Mesenchymal stem cell (in vitro differentiated cells and primary cell): ENCODE results near the gene RIMBP2.
A peak's percentile ranks its signal among the peaks of the same experiment; 100 is the strongest.
"Not testable (repeated sequence)": the region's sequence is repeated elsewhere in the genome, so short reads cannot be mapped to it uniquely, and the experiment has no call there.

ENCODE experiments used
- DNase-seq: peaks from one replicate; pipeline ENCODE4 v3.0.0-alpha.2; 2013
- H2AFZ ChIP-seq: one replicate; pipeline ENCODE4 v1.6.1; 2013; ENCODE audit warnings: low read depth, mild to moderate bottlenecking, control low read depth, inconsistent platforms, low read length, moderate library complexity
- H2AK5ac ChIP-seq: 2 replicates; pipeline ENCODE4 v1.6.1; 2013; ENCODE audit warnings: low read length, moderate library complexity, mild to moderate bottlenecking, inconsistent platforms; ENCODE audit not compliant: severe bottlenecking
- H2BK120ac ChIP-seq: one replicate; pipeline ENCODE4 v1.6.1; 2013; ENCODE audit warnings: low read depth, mild to moderate bottlenecking, inconsistent platforms, low read length, moderate library complexity
- H2BK12ac ChIP-seq, 2 experiments: one replicate each; pipeline ENCODE4 v1.6.1; 2013; ENCODE audit warnings: inconsistent platforms in 2 of 2, low read length in 2 of 2, mild to moderate bottlenecking in 2 of 2, moderate library complexity in 2 of 2, control low read depth in 1 of 2
- H2BK15ac ChIP-seq: one replicate; pipeline ENCODE4 v1.6.1; 2013; ENCODE audit warnings: mild to moderate bottlenecking, low read depth, inconsistent platforms; ENCODE audit not compliant: poor library complexity, severe bottlenecking
- H2BK5ac ChIP-seq: 2 replicates; pipeline ENCODE4 v1.6.1; 2013; ENCODE audit warnings: low read depth, mild to moderate bottlenecking, low read length, control low read depth, inconsistent platforms; ENCODE audit not compliant: poor library complexity, severe bottlenecking
- H3K14ac ChIP-seq, 2 experiments: one replicate each; pipeline ENCODE4 v1.6.1; 2013; ENCODE audit warnings: inconsistent platforms in 2 of 2, low read length in 2 of 2, control low read depth in 1 of 2, mild to moderate bottlenecking in 1 of 2, moderate library complexity in 1 of 2
- H3K18ac ChIP-seq, 2 experiments: one replicate each; pipeline ENCODE4 v1.6.1; 2013; ENCODE audit warnings: inconsistent platforms in 2 of 2, low read length in 2 of 2, control low read depth in 1 of 2, low read depth in 1 of 2, mild to moderate bottlenecking in 1 of 2
- H3K23ac ChIP-seq, 2 experiments: one replicate each; pipeline ENCODE4 v1.6.1; 2013; ENCODE audit warnings: inconsistent platforms in 2 of 2, low read length in 2 of 2, mild to moderate bottlenecking in 2 of 2, moderate library complexity in 2 of 2, control low read depth in 1 of 2
- H3K27ac ChIP-seq: 2 replicates; pipeline ENCODE4 v1.5.1; 2013; ENCODE audit warnings: mild to moderate bottlenecking, moderate library complexity, low read length, control low read depth, inconsistent platforms; ENCODE audit not compliant: poor library complexity, severe bottlenecking
- H3K27me3 ChIP-seq, 2 experiments: 2 replicates each; pipeline versions ENCODE4 v1.6.1 to v1.7.0; 2013; ENCODE audit warnings: low read length in 2 of 2, mild to moderate bottlenecking in 2 of 2, moderate library complexity in 2 of 2, control low read depth in 1 of 2, inconsistent platforms in 1 of 2; ENCODE audit not compliant: control insufficient read depth in 1 of 2, insufficient read depth in 1 of 2
- H3K36me3 ChIP-seq, 2 experiments: 2 replicates each; pipeline versions ENCODE4 v1.6.1 to v1.7.0; 2013; ENCODE audit warnings: low read length in 2 of 2, control low read depth in 1 of 2, inconsistent platforms in 1 of 2, low read depth in 1 of 2, mild to moderate bottlenecking in 1 of 2; ENCODE audit not compliant: insufficient read depth in 2 of 2, control insufficient read depth in 1 of 2
- H3K4ac ChIP-seq, 2 experiments: one replicate each; pipeline ENCODE4 v1.6.1; 2013; ENCODE audit warnings: inconsistent platforms in 2 of 2, low read length in 2 of 2, mild to moderate bottlenecking in 2 of 2, moderate library complexity in 2 of 2, control low read depth in 1 of 2, low read depth in 1 of 2
- H3K4me1 ChIP-seq: 2 replicates; pipeline ENCODE4 v1.6.1; 2013; ENCODE audit warnings: low read depth, low read length, control low read depth; ENCODE audit not compliant: control insufficient read depth, insufficient read depth
- H3K4me2 ChIP-seq: 2 replicates; pipeline ENCODE4 v1.6.1; 2013; ENCODE audit warnings: low read length, mild to moderate bottlenecking, inconsistent platforms; ENCODE audit not compliant: poor library complexity, severe bottlenecking
- H3K4me3 ChIP-seq, 2 experiments: 2 replicates each; pipeline versions ENCODE4 v1.5.1 to v1.7.0; 2013; ENCODE audit warnings: low read length in 2 of 2, mild to moderate bottlenecking in 2 of 2, control low read depth in 1 of 2, low read depth in 1 of 2; ENCODE audit not compliant: insufficient read depth in 1 of 2
- H3K79me1 ChIP-seq: replicated peaks from 2 replicates; pipeline ENCODE4 v1.6.1; 2013; ENCODE audit warnings: mild to moderate bottlenecking, control low read depth, low read length, inconsistent platforms; ENCODE audit not compliant: poor library complexity, severe bottlenecking
- H3K9ac ChIP-seq: 2 replicates; pipeline ENCODE4 v1.7.0; 2013; ENCODE audit warnings: mild to moderate bottlenecking, low read length, moderate library complexity
- H3K9me3 ChIP-seq: 2 replicates; pipeline ENCODE4 v1.7.0; 2013; ENCODE audit warnings: mild to moderate bottlenecking, low read length; ENCODE audit not compliant: control insufficient read depth
- H4K8ac ChIP-seq: one replicate; pipeline ENCODE4 v1.6.1; 2013; ENCODE audit warnings: inconsistent platforms, mild to moderate bottlenecking, low read length, moderate library complexity
- H4K91ac ChIP-seq: one replicate; pipeline ENCODE4 v1.6.1; 2013; ENCODE audit warnings: mild to moderate bottlenecking, low read length, inconsistent platforms
- WGBS: methylation state at CpG from one replicate; pipeline ENCODE4 v1.1.7; 2013; ENCODE audit warnings: mixed read lengths; 5-methylcytosine and 5-hydroxymethylcytosine counted together

The RIMBP2 gene

GRCh38 chr12:130647814-130648213 lies 68.3 kb downstream of the RIMBP2 start:
- no peak overlapping the region for H3K14ac ChIP-seq
- no peaks in the 10 kb centered on the region for H3K27me3 ChIP-seq
- no peak for DNase-seq
- H3K4me3 ChIP-seq: peak overlapping the region in 1 of 2 experiments; percentile 0
- H3K79me1 ChIP-seq: no peaks in the 10 kb centered on the region
- no peak overlapping the region for H2AFZ ChIP-seq
- H3K23ac ChIP-seq: no peak overlapping the region
- H4K91ac ChIP-seq: no peak overlapping the region
- no peak overlapping the region for H2BK15ac ChIP-seq
- H2BK5ac ChIP-seq: no peak overlapping the region
- H2AK5ac ChIP-seq: no peak overlapping the region
- H3K27ac ChIP-seq: no peak overlapping the region
- no peaks in the 10 kb centered on the region for H3K4me1 ChIP-seq
- no peak overlapping the region for H2BK120ac ChIP-seq
- no peak overlapping the region for H2BK12ac ChIP-seq
- no peak overlapping the region for H3K18ac ChIP-seq
- H3K9me3 ChIP-seq: peaks cover 2% of the 10 kb centered on the region
- no peak overlapping the region for H3K4ac ChIP-seq
- no peak overlapping the region for H4K8ac ChIP-seq
- 84% methylated on average over 11 of the region's 13 CpGs for WGBS
- no peak overlapping the region for H3K9ac ChIP-seq
- H3K4me2 ChIP-seq: no peak overlapping the region
- H3K36me3 ChIP-seq: no peaks in the 10 kb centered on the region

- H3K14ac ChIP-seq: no peak overlapping the region
- H3K4ac ChIP-seq: no peak overlapping the region
- H2BK12ac ChIP-seq: no peak overlapping the region
- no peak overlapping the region for H2BK5ac ChIP-seq
- no peaks in the 10 kb centered on the region for H3K27me3 ChIP-seq
- no peaks in the 10 kb centered on the region for H3K4me1 ChIP-seq
- no peak for DNase-seq
- H3K36me3 ChIP-seq: no peaks in the 10 kb centered on the region
- no peak overlapping the region for H2BK120ac ChIP-seq
- H2BK15ac ChIP-seq: no peak overlapping the region
- no peak overlapping the region for H3K23ac ChIP-seq
- no peaks in the 10 kb centered on the region for H3K9me3 ChIP-seq
- H3K4me2 ChIP-seq: no peak overlapping the region
- no peak overlapping the region for H3K4me3 ChIP-seq
- H3K79me1 ChIP-seq: no peaks in the 10 kb centered on the region
- no peak overlapping the region for H3K18ac ChIP-seq
- H2AK5ac ChIP-seq: no peak overlapping the region
- H2AFZ ChIP-seq: no peak overlapping the region
- no peak overlapping the region for H3K9ac ChIP-seq
- 77% methylated on average over 15 of the region's 16 CpGs for WGBS
- H4K91ac ChIP-seq: no peak overlapping the region
- H3K27ac ChIP-seq: no peak overlapping the region
- H4K8ac ChIP-seq: no peak overlapping the region
Measured at GRCh38 chr12:130646716-130647370, 69.3 kb downstream of the RIMBP2 start.

- not testable (repeated sequence) for H3K79me1 ChIP-seq, H3K27ac ChIP-seq, H3K27me3 ChIP-seq, H4K91ac ChIP-seq, H2AK5ac ChIP-seq, H3K14ac ChIP-seq, H4K8ac ChIP-seq, H3K36me3 ChIP-seq, DNase-seq, H3K18ac ChIP-seq, H3K4me3 ChIP-seq, H3K9me3 ChIP-seq, H2BK120ac ChIP-seq, H3K23ac ChIP-seq, H2AFZ ChIP-seq, H2BK5ac ChIP-seq, H3K9ac ChIP-seq, H3K4me2 ChIP-seq, H3K4me1 ChIP-seq, H2BK12ac ChIP-seq, H2BK15ac ChIP-seq, H3K4ac ChIP-seq
- WGBS: 43% methylated on average over 3 of the region's 4 CpGs
Measured at GRCh38 chr12:130646191-130646590, 69.9 kb downstream of the RIMBP2 start.

- WGBS: 98% methylated on average over 2 of the region's 2 CpGs
- no peaks in the 10 kb centered on the region for H3K79me1 ChIP-seq
- H3K27me3 ChIP-seq: no peaks in the 10 kb centered on the region
- no peak overlapping the region for H3K4ac ChIP-seq
- H2BK120ac ChIP-seq: no peak overlapping the region
- no peaks in the 10 kb centered on the region for H3K9me3 ChIP-seq
- H2BK15ac ChIP-seq: no peak overlapping the region
- no peak overlapping the region for H3K14ac ChIP-seq
- H3K4me1 ChIP-seq: no peaks in the 10 kb centered on the region
- H2BK12ac ChIP-seq: no peak overlapping the region
- H3K9ac ChIP-seq: no peak overlapping the region
- no peak overlapping the region for H2AFZ ChIP-seq
- DNase-seq: no peak
- no peak overlapping the region for H3K4me3 ChIP-seq
- H3K27ac ChIP-seq: no peak overlapping the region
- no peak overlapping the region for H3K18ac ChIP-seq
- H2AK5ac ChIP-seq: no peak overlapping the region
- H4K8ac ChIP-seq: no peak overlapping the region
- no peak overlapping the region for H3K4me2 ChIP-seq
- no peaks in the 10 kb centered on the region for H3K36me3 ChIP-seq
- no peak overlapping the region for H2BK5ac ChIP-seq
- no peak overlapping the region for H4K91ac ChIP-seq
- H3K23ac ChIP-seq: no peak overlapping the region
Measured at GRCh38 chr12:130645751-130646150, 70.3 kb downstream of the RIMBP2 start.
